ENCODE data around the gene CASP3. TPM values are rescaled to one million over a fixed set of nuclear protein-coding genes. Genes with fewer than 3 reads are reported as not detected.

Gene CASP3
- total and polyA plus RNA-seq, 2 donors = 15.1 to 42.8 TPM

DNA sequence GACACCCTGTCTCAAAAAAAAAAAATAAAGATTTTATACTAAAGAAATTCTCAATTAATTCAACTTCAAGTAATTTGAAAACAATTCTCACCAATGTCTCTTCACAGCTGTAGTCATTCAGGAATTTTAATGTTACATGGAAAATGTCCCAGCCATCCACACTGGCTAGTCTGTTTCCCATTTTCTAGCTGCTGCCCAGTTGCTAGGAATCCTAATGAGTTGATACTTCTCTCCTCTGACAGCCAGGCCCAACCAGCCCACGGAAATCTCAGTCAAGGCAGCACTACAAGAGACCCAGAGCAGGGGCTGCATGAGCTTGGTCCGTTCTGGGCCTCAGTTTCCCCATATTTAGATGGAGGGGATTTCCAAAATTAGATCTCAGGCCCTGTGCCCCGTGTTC lies 59.1 kb downstream of the CASP3 start:
- WGBS = 73% methylated on average over 3 of the region's 3 CpGs
- no peaks in the 10 kb centered on the region for H3K36me3 ChIP-seq (ENCODE audit: insufficient read depth)
- no peak overlapping the region for H3K4me3 ChIP-seq (ENCODE audit: low read depth, low read length)
- DNase-seq (ENCODE audit: extremely low spot score) = no peak
- H3K4me1 ChIP-seq (ENCODE audit: insufficient read depth) = no peaks in the 10 kb centered on the region
- no peak overlapping the region for H3K27ac ChIP-seq (ENCODE audit: low read depth)

GRCh38 chr4:184588893-184589292 lies 60.4 kb downstream of the CASP3 start:
- no peak overlapping the region for H3K27ac ChIP-seq (ENCODE audit: low read depth)
- no peak for DNase-seq (ENCODE audit: extremely low spot score)
- WGBS = 83% methylated on average over 8 of the region's 8 CpGs
- H3K36me3 ChIP-seq (ENCODE audit: insufficient read depth) = no peaks in the 10 kb centered on the region
- H3K4me3 ChIP-seq (ENCODE audit: low read depth, low read length) = no peak overlapping the region
- no peaks in the 10 kb centered on the region for H3K4me1 ChIP-seq (ENCODE audit: insufficient read depth)

DNA sequence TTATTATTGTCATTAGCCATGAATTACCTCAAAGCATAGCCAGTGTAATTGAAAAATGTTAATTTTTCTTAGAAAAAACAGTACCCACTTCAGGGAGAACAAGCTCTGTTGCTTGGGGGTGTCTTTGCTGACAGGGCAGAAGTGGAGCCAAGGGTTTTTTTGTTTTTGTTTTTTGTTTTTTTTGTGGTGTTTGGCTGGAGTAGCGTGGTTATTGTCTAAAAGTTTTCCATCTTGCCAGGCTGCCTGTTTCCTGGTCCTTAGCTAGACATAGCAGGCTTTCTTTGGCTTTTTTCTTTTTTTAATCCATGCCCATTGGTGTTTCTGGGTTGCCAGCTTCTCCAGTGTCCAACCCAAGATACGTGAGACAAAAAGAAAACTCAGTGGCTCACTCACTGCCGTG lies 61.5 kb downstream of the CASP3 start:
- H3K4me3 ChIP-seq (ENCODE audit: low read depth, low read length) = no peak overlapping the region
- H3K4me1 ChIP-seq (ENCODE audit: insufficient read depth) = no peaks in the 10 kb centered on the region
- H3K36me3 ChIP-seq (ENCODE audit: insufficient read depth) = no peaks in the 10 kb centered on the region
- no peak for DNase-seq (ENCODE audit: extremely low spot score)
- no peak overlapping the region for H3K27ac ChIP-seq (ENCODE audit: low read depth)
- 83% methylated on average over 3 of the region's 3 CpGs for WGBS

DNA sequence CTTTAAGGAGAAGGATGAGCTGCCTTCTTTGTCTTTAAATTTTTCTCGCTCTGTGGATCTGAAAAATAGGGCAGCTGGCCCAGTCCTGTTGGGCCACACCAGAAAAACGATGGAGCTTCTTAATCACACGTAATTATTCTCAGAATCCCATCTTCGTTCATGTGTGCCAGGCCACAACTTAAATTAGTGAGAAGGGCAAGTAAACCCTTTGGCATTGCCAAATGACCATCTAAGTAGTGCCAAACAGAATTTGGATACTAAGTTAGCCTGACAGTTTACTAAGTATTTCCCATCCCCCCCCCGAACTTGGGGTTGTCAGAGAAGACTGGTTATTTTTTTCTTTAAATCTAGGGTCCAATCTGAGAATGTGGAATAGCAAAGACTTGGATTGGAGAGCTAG lies 62.0 kb downstream of the CASP3 start:
- Histone ChIP-seq H3K36me3 (ENCODE audit: insufficient read depth) (no peaks in the 10 kb centered on the region), H3K4me1 (ENCODE audit: insufficient read depth) (no peaks in the 10 kb centered on the region), H3K27ac (ENCODE audit: low read depth) (no peak overlapping the region), H3K4me3 (ENCODE audit: low read depth, low read length) (no peak overlapping the region)
- 84% methylated on average over 5 of the region's 5 CpGs for WGBS
- no peak for DNase-seq (ENCODE audit: extremely low spot score)

- no peak overlapping the region for H3K4me3 ChIP-seq (ENCODE audit: low read depth, low read length)
- H3K36me3 ChIP-seq (ENCODE audit: insufficient read depth) = no peaks in the 10 kb centered on the region
- no peak overlapping the region for H3K27ac ChIP-seq (ENCODE audit: low read depth)
- H3K4me1 ChIP-seq (ENCODE audit: insufficient read depth) = no peaks in the 10 kb centered on the region
- DNase-seq (ENCODE audit: extremely low spot score) = no peak
- 54% methylated on average over 9 of the region's 9 CpGs for WGBS
These were observed 65.3 kb downstream of the CASP3 start for GRCh38 chr4:184583738-184584502.

Other genes starting within 250 kb of the CASP3 start
- 35.6 TPM for gene IRF2, start 174.9 kb downstream of the CASP3 start, total RNA-seq
- gene IRF2, start 174.9 kb downstream of the CASP3 start, polyA plus RNA-seq = 39.5 TPM
- 51.3 TPM for gene PRIMPOL, start 291 bp upstream of the CASP3 start, total RNA-seq
- 12.7 TPM for gene PRIMPOL, start 291 bp upstream of the CASP3 start, polyA plus RNA-seq
- gene CENPU, start 84.6 kb upstream of the CASP3 start, total RNA-seq = 24.8 TPM
- gene CENPU, start 84.6 kb upstream of the CASP3 start, polyA plus RNA-seq = 1.5 TPM
- 39.3 TPM for gene ACSL1, start 176.5 kb upstream of the CASP3 start, total RNA-seq
- gene ACSL1, start 176.5 kb upstream of the CASP3 start, polyA plus RNA-seq = 94.3 TPM

Data from urinary bladder (tissue), 4 donors.